GM12878 (cell line): ENCODE results near the gene SPATA46. TPM values are rescaled to one million over a fixed set of nuclear protein-coding genes. Genes with fewer than 3 reads are reported as not detected.

Experiments
- ATAC-seq: fragments of 200-7000 bp; cut with Tn5 transposase; 3 replicates; pipeline ENCODE4 v1.9.1; 2020; ENCODE audit warnings: mild to moderate bottlenecking, moderate library complexity
- BruUV-seq: library from RNA; stranded (reverse); fragments of 400-500 nt; replicated peaks from 2 replicates; lab custom pipeline; 2021; lab: Mats Ljungman, UMichigan
- CTCF ChIA-PET: fragments of 300-600 bp; sonication (Branson Sonifier 250); formaldehyde crosslinking; extraction: SDS; loops from one replicate; lab custom pipeline; 2021; ENCODE audit warnings: inconsistent platforms; lab: Yijun Ruan, JAX
- POLR2A ChIA-PET: fragments of 350-600 bp; formaldehyde crosslinking; extraction: SDS; loops from one replicate; lab custom pipeline; 2021; ENCODE audit warnings: inconsistent platforms; lab: Charles Lee
- RAD21 ChIA-PET: fragments of 300-600 bp; sonication (Branson Sonifier 250); formaldehyde crosslinking; loops from one replicate; lab custom pipeline; 2023; ENCODE audit warnings: antibody characterized with exemption; ENCODE audit not compliant: unreplicated experiment; lab: Charles Lee
- SMC1A ChIA-PET: fragments of 300-600 bp; sonication (Branson Sonifier 250); formaldehyde crosslinking; loops from one replicate; lab custom pipeline; 2023; ENCODE audit not compliant: unreplicated experiment, uncharacterized antibody; lab: Charles Lee
- DNase-seq: peaks from one replicate; pipeline ENCODE4 v3.0.0-alpha.2; 2011; ENCODE audit warnings: low read depth, low spot score
- FAIRE-seq: peaks from 3 replicates; lab custom pipeline; 2011; peaks lifted over from hg19 to GRCh38; lab: Jason Lieb, UNC
- H2AFZ ChIP-seq: 2 replicates; pipeline ENCODE4 v1.6.0; 2011; ENCODE audit warnings: low read depth, low read length, control low read depth; ENCODE audit not compliant: control insufficient read depth
- H3K27ac ChIP-seq: 2 replicates; pipeline ENCODE4 v1.5.1; 2011; ENCODE audit warnings: control low read depth; ENCODE audit not compliant: control insufficient read depth, insufficient read depth
- H3K27me3 ChIP-seq, 2 experiments: replicated peaks in 1 of 2; 2 replicates each; pipeline versions ENCODE4 v1.6.0 to v1.6.1; 2011; ENCODE audit warnings: low read length in 1 of 2; ENCODE audit not compliant: control insufficient read depth in 2 of 2, insufficient read depth in 2 of 2
- H3K36me3 ChIP-seq, 2 experiments: 2 replicates each; pipeline ENCODE4 v1.5.1; 2011; ENCODE audit warnings: low read length in 1 of 2; ENCODE audit not compliant: control insufficient read depth in 2 of 2, insufficient read depth in 2 of 2
- H3K4me1 ChIP-seq: 2 replicates; pipeline ENCODE4 v1.6.1; 2011; ENCODE audit warnings: mild to moderate bottlenecking, low read length, moderate library complexity, mixed read lengths; ENCODE audit not compliant: control insufficient read depth, insufficient read depth
- H3K4me2 ChIP-seq: 2 replicates; pipeline ENCODE4 v1.6.0; 2011; ENCODE audit warnings: control low read depth; ENCODE audit not compliant: control insufficient read depth, insufficient read depth
- H3K4me3 ChIP-seq: fragments of 200-600 bp; sonication (generic); 2 replicates; pipeline ENCODE4 v1.5.1; 2016
- H3K79me2 ChIP-seq: 2 replicates; pipeline ENCODE4 v1.6.0; 2011; ENCODE audit warnings: low read length; ENCODE audit not compliant: control insufficient read depth, insufficient read depth
- H3K9ac ChIP-seq: 2 replicates; pipeline ENCODE4 v1.8.0; 2011; ENCODE audit warnings: low read length, control low read depth, mixed read lengths; ENCODE audit not compliant: control insufficient read depth, insufficient read depth
- H3K9me3 ChIP-seq: replicated peaks from 3 replicates; pipeline ENCODE4 v1.5.1; 2011; ENCODE audit warnings: mild to moderate bottlenecking, low read length; ENCODE audit not compliant: control insufficient read depth, insufficient read depth
- H4K20me1 ChIP-seq: 2 replicates; pipeline ENCODE4 v1.6.0; 2011; ENCODE audit not compliant: control insufficient read depth, insufficient read depth
- BHLHE40 ChIP-seq, 2 experiments: fragments of 450-650 bp in 1 of 2; IDR thresholded peaks; 2 replicates each; pipeline ENCODE4 v1.6.1; 2011 to 2017; ENCODE audit warnings: low read depth in 2 of 2, borderline replicate concordance in 1 of 2, improper control_type of control experiment in 1 of 2, low read length in 1 of 2, mild to moderate bottlenecking in 1 of 2
- CBX5 ChIP-seq: sonication (generic); IDR thresholded peaks from 2 replicates; pipeline ENCODE4 v1.6.1; 2016; ENCODE audit warnings: low read depth, moderate library complexity, mild to moderate bottlenecking, inconsistent platforms
- CEBPB ChIP-seq, 2 experiments: fragments of 150-350 bp in 1 of 2; IDR thresholded peaks; 2 replicates each; pipeline ENCODE4 v1.6.1; 2012 to 2014; ENCODE audit warnings: low read depth in 2 of 2, low read length in 2 of 2, borderline replicate concordance in 1 of 2, inconsistent platforms in 1 of 2
- DPF2 ChIP-seq: fragments of 450-650 bp; IDR thresholded peaks from 2 replicates; pipeline ENCODE4 v1.6.1; 2017; ENCODE audit warnings: mild to moderate bottlenecking
- HDGF ChIP-seq: fragments of 450-650 bp; IDR thresholded peaks from 2 replicates; pipeline ENCODE4 v1.6.1; 2016; ENCODE audit warnings: antibody characterized with exemption
- PKNOX1 ChIP-seq: fragments of 450-650 bp; IDR thresholded peaks from 2 replicates; pipeline ENCODE4 v1.6.1; 2016; ENCODE audit warnings: mild to moderate bottlenecking
- RAD51 ChIP-seq: fragments of 450-650 bp; IDR thresholded peaks from 2 replicates; pipeline ENCODE4 v1.6.1; 2016; ENCODE audit warnings: moderate library complexity, mild to moderate bottlenecking, inconsistent platforms
- RB1 ChIP-seq: fragments of 450-650 bp; formaldehyde crosslinking; IDR thresholded peaks from 2 replicates; pipeline ENCODE4 v1.6.1; 2017; ENCODE audit warnings: mild to moderate bottlenecking, borderline replicate concordance
- SIN3A ChIP-seq: IDR thresholded peaks from 2 replicates; pipeline ENCODE4 v1.6.1; 2012; ENCODE audit warnings: low read depth, low read length, improper control_type of control experiment
- SP1 ChIP-seq: IDR thresholded peaks from one replicate; pipeline ENCODE4 v1.6.1; 2011; ENCODE audit warnings: low read depth, low read length
- STAT1 ChIP-seq: fragments of 450-650 bp; conservative IDR thresholded peaks from 2 replicates; pipeline ENCODE4 v1.6.1; 2014; ENCODE audit warnings: antibody characterized with exemption, mild to moderate bottlenecking
- TBL1XR1 ChIP-seq: IDR thresholded peaks from 2 replicates; pipeline ENCODE4 v1.6.1; 2012; ENCODE audit warnings: low read depth, low read length, improper control_type of control experiment
- ZNF622 ChIP-seq: fragments of 450-650 bp; IDR thresholded peaks from 2 replicates; pipeline ENCODE4 v1.6.1; 2017; ENCODE audit warnings: mild to moderate bottlenecking, inconsistent platforms
- in situ Hi-C: fragments of 300-500 bp; cut with MboI; formaldehyde crosslinking; loops from 9 replicates; pipeline ENCODE4 v1.14.3; 2018; ENCODE audit warnings: mixed read lengths
- intact Hi-C: fragments of 100-400 bp; cut with micrococcal nuclease; formaldehyde crosslinking; loops from one replicate; pipeline ENCODE4 v1.14.2; 2022; ENCODE audit not compliant: unreplicated experiment
- polyA plus RNA-seq, 11 experiments: library from polyadenylated mRNA; depleted of rRNA in 4 of 11; unstranded in 6 of 11; stranded (reverse) in 5 of 11; fragments of >200 nt; fragmentation: Nextera tagmentation in 4 of 11; fragmentation: Illumina TruSeq in 1 of 11; extraction: Ambion mirVana in 4 of 11; extraction: Trizol in 1 of 11; gene quantifications; 1 replicate in 1 of 11; 2 replicates in 10 of 11; pipeline versions ENCODE4 v1.2.1 to v1.2.3, GENCODE V29; 2011 to 2016; ENCODE audit warnings: inconsistent platforms in 2 of 11, missing spikeins in 2 of 11, low read depth in 1 of 11
- total RNA-seq, 4 experiments: library from RNA; depleted of rRNA in 3 of 4; stranded (reverse); fragments of >200 nt in 3 of 4; fragmentation: Illumina TruSeq in 1 of 4; extraction: Trizol in 1 of 4; gene quantifications; 2 replicates each; pipeline versions ENCODE4 v1.2.1 to v1.2.3, GENCODE V29; 2013 to 2021
- TF ChIP-seq, protein P1 (sequence below): IDR thresholded peaks from 2 replicates; pipeline ENCODE4 v1.6.1; 2012; ENCODE audit warnings: mild to moderate bottlenecking, low read depth, low read length

SPATA46 gene
- total and polyA plus RNA-seq, 10 of the 15 experiments (the other 5 are each of a cell fraction or from before 2014, with no cell fraction given) = not detected

DNA sequence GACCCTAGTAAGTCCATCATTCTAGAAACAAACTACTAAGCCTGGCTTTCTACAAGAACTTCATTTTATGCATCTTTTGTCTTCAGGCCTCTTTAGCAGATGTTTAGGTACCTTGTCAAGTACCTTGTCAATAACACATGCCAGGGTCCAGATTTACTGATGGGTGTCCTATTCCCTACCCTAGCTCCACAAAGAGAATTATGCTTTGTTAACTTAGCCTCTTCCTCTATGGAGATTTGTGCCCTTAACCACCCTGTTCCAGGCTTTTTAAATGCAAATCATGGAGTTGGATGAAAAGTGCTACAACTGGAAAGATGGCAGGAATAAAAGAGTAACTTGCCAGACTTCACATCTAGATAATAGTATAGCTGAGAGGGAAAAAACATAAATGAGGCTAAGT, 42.7 kb downstream of the SPATA46 start:
- Histone ChIP-seq H3K4me1 (no peaks in the 10 kb centered on the region), H3K9ac (no peak overlapping the region), H3K36me3 (no peaks in the 10 kb centered on the region), H3K27me3 (no peaks in the 10 kb centered on the region), H3K4me2 (no peak overlapping the region), H4K20me1 (no peaks in the 10 kb centered on the region), H2AFZ (no peak overlapping the region), H3K4me3 (no peak overlapping the region), H3K79me2 (no peaks in the 10 kb centered on the region), H3K9me3 (no peaks in the 10 kb centered on the region), H3K27ac (no peak overlapping the region)
- intact Hi-C loops = no loop called here
- BruUV-seq = no TSS peak
- ChIA-PET CTCF (no interaction called here), SMC1A (interaction anchor here (0.6 to 2.0 kb wide), 2 partner anchors 9 to 11 kb away, joined by 3 to 7 read pairs; no protein-coding TSS in a partner anchor), RAD21 (no interaction called here), POLR2A (interaction anchor here (0.9 kb wide), 1 partner anchor 56 kb away, joined by 3 read pairs; no protein-coding TSS in a partner anchor)
- in situ Hi-C loops = no loop called here
- no peak for DNase-seq
- no peak for ATAC-seq
- TF ChIP-seq, protein P1, sequence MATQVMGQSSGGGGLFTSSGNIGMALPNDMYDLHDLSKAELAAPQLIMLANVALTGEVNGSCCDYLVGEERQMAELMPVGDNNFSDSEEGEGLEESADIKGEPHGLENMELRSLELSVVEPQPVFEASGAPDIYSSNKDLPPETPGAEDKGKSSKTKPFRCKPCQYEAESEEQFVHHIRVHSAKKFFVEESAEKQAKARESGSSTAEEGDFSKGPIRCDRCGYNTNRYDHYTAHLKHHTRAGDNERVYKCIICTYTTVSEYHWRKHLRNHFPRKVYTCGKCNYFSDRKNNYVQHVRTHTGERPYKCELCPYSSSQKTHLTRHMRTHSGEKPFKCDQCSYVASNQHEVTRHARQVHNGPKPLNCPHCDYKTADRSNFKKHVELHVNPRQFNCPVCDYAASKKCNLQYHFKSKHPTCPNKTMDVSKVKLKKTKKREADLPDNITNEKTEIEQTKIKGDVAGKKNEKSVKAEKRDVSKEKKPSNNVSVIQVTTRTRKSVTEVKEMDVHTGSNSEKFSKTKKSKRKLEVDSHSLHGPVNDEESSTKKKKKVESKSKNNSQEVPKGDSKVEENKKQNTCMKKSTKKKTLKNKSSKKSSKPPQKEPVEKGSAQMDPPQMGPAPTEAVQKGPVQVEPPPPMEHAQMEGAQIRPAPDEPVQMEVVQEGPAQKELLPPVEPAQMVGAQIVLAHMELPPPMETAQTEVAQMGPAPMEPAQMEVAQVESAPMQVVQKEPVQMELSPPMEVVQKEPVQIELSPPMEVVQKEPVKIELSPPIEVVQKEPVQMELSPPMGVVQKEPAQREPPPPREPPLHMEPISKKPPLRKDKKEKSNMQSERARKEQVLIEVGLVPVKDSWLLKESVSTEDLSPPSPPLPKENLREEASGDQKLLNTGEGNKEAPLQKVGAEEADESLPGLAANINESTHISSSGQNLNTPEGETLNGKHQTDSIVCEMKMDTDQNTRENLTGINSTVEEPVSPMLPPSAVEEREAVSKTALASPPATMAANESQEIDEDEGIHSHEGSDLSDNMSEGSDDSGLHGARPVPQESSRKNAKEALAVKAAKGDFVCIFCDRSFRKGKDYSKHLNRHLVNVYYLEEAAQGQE = no peak
- TF ChIP-seq ZNF622 (no peak), CEBPB (IDR thresholded peaks at IDR 0.05; ENCODE audit: borderline replicate concordance in 1 of 2, low read depth in 2 of 2, low read length in 2 of 2) (no peak), DPF2 (no peak), CBX5 (no peak), RAD51 (no peak), TBL1XR1 (no peak), HDGF (no peak), SIN3A (no peak), BHLHE40 (IDR thresholded peaks at IDR 0.05; ENCODE audit: borderline replicate concordance in 1 of 2, low read depth in 2 of 2, low read length in 1 of 2) (no peak), PKNOX1 (no peak), SP1 (no peak), RB1 (no peak), STAT1 (no peak)
- FAIRE-seq = no peak
